Rectal smooth muscle tissue (tissue), 1 donor: Measurements from ENCODE around the gene TESK1.
"Not testable (repeated sequence)": the region's sequence is repeated elsewhere in the genome, so short reads cannot be mapped to it uniquely, and the experiment has no call there.

ENCODE experiments used
- H3K27ac ChIP-seq: one replicate; pipeline ENCODE4 v1.7.0; 2013; ENCODE audit warnings: low read depth, low read length, inconsistent platforms
- H3K27me3 ChIP-seq: one replicate; pipeline ENCODE4 v1.7.0; 2013; ENCODE audit warnings: low read length; ENCODE audit not compliant: control insufficient read depth, insufficient read depth
- H3K36me3 ChIP-seq: one replicate; pipeline ENCODE4 v1.7.0; 2013; ENCODE audit warnings: low read length; ENCODE audit not compliant: control insufficient read depth, insufficient read depth
- H3K4me1 ChIP-seq: one replicate; pipeline ENCODE4 v1.7.0; 2013; ENCODE audit warnings: low read length; ENCODE audit not compliant: control insufficient read depth, insufficient read depth
- H3K4me3 ChIP-seq: one replicate; pipeline ENCODE4 v1.7.0; 2013; ENCODE audit warnings: low read length
- H3K9ac ChIP-seq: one replicate; pipeline ENCODE4 v1.7.0; 2013; ENCODE audit warnings: low read length

TESK1 gene

GRCh38 chr9:35566417-35566816 lies 38.6 kb upstream of the TESK1 start:
- H3K9ac ChIP-seq: no peak overlapping the region
- no peaks in the 10 kb centered on the region for H3K27me3 ChIP-seq
- no peaks in the 10 kb centered on the region for H3K36me3 ChIP-seq
- peaks cover 15% of the 10 kb centered on the region for H3K4me1 ChIP-seq
- H3K27ac ChIP-seq: no peak overlapping the region
- no peak overlapping the region for H3K4me3 ChIP-seq

- Histone ChIP-seq H3K36me3 (no peaks in the 10 kb centered on the region), H3K4me1 (peaks cover 11% of the 10 kb centered on the region), H3K27ac (no peak overlapping the region), H3K9ac (no peak overlapping the region), H3K4me3 (no peak overlapping the region), H3K27me3 (no peaks in the 10 kb centered on the region)
Measured at GRCh38 chr9:35568196-35568595, 36.9 kb upstream of the TESK1 start.

- no peaks in the 10 kb centered on the region for H3K27me3 ChIP-seq
- H3K27ac ChIP-seq: no peak overlapping the region
- H3K9ac ChIP-seq: no peak overlapping the region
- no peaks in the 10 kb centered on the region for H3K36me3 ChIP-seq
- H3K4me1 ChIP-seq: peaks cover under 1% of the 10 kb centered on the region
- H3K4me3 ChIP-seq: no peak overlapping the region
Measured at GRCh38 chr9:35569206-35569605, 35.9 kb upstream of the TESK1 start.

GRCh38 chr9:35570709-35571504 lies 34.2 kb upstream of the TESK1 start:
- Histone ChIP-seq H3K9ac (no peak overlapping the region), H3K4me1 (no peaks in the 10 kb centered on the region), H3K27me3 (no peaks in the 10 kb centered on the region), H3K4me3 (no peak overlapping the region), H3K27ac (no peak overlapping the region), H3K36me3 (no peaks in the 10 kb centered on the region)

GRCh38 chr9:35574578-35575122 lies 30.4 kb upstream of the TESK1 start:
- no peak overlapping the region for H3K9ac ChIP-seq
- no peaks in the 10 kb centered on the region for H3K36me3 ChIP-seq
- no peaks in the 10 kb centered on the region for H3K4me1 ChIP-seq
- no peak overlapping the region for H3K27ac ChIP-seq
- no peaks in the 10 kb centered on the region for H3K27me3 ChIP-seq
- no peak overlapping the region for H3K4me3 ChIP-seq

GRCh38 chr9:35575478-35575877 lies 29.6 kb upstream of the TESK1 start:
- Histone ChIP-seq H3K9ac (no peak overlapping the region), H3K27ac (no peak overlapping the region), H3K27me3 (no peaks in the 10 kb centered on the region), H3K36me3 (no peaks in the 10 kb centered on the region), H3K4me1 (no peaks in the 10 kb centered on the region), H3K4me3 (no peak overlapping the region)

- Histone ChIP-seq H3K4me1 (no peaks in the 10 kb centered on the region), H3K9ac (no peak overlapping the region), H3K27ac (no peak overlapping the region), H3K27me3 (no peaks in the 10 kb centered on the region), H3K36me3 (no peaks in the 10 kb centered on the region), H3K4me3 (no peak overlapping the region)
Measured at GRCh38 chr9:35577486-35577885, 27.6 kb upstream of the TESK1 start.

GRCh38 chr9:35579130-35579529 lies 25.9 kb upstream of the TESK1 start:
- Histone ChIP-seq H3K9ac (no peak overlapping the region), H3K4me3 (no peak overlapping the region), H3K27me3 (no peaks in the 10 kb centered on the region), H3K4me1 (no peaks in the 10 kb centered on the region), H3K27ac (no peak overlapping the region), H3K36me3 (no peaks in the 10 kb centered on the region)

GRCh38 chr9:35579659-35580227 lies 25.3 kb upstream of the TESK1 start:
- not testable (repeated sequence) for H3K27ac ChIP-seq, H3K27me3 ChIP-seq, H3K9ac ChIP-seq, H3K36me3 ChIP-seq, H3K4me3 ChIP-seq, H3K4me1 ChIP-seq

GRCh38 chr9:35583521-35583920 lies 21.5 kb upstream of the TESK1 start:
- not testable (repeated sequence) for H3K4me1 ChIP-seq, H3K4me3 ChIP-seq, H3K9ac ChIP-seq, H3K27ac ChIP-seq, H3K27me3 ChIP-seq, H3K36me3 ChIP-seq

GRCh38 chr9:35584681-35585080 lies 20.4 kb upstream of the TESK1 start:
- H3K4me3 ChIP-seq, H3K27me3 ChIP-seq, H3K27ac ChIP-seq, H3K36me3 ChIP-seq, H3K4me1 ChIP-seq, H3K9ac ChIP-seq: not testable (repeated sequence)

GRCh38 chr9:35588506-35588905 lies 16.6 kb upstream of the TESK1 start:
- not testable (repeated sequence) for H3K27ac ChIP-seq, H3K9ac ChIP-seq, H3K4me1 ChIP-seq, H3K4me3 ChIP-seq, H3K36me3 ChIP-seq, H3K27me3 ChIP-seq

- H3K27ac ChIP-seq: no peak overlapping the region
- no peak overlapping the region for H3K4me3 ChIP-seq
- H3K9ac ChIP-seq: no peak overlapping the region
- H3K4me1 ChIP-seq: no peaks in the 10 kb centered on the region
- H3K36me3 ChIP-seq: no peaks in the 10 kb centered on the region
- no peaks in the 10 kb centered on the region for H3K27me3 ChIP-seq
Measured at GRCh38 chr9:35593581-35593980, 11.5 kb upstream of the TESK1 start.
